HEK293 (cell line): Measurements from ENCODE around the gene SCAF11.

Source experiments
- TCF7L2 ChIP-seq: IDR thresholded peaks from 2 replicates; pipeline ENCODE4 v1.6.1; 2011; ENCODE audit warnings: low read depth, mild to moderate bottlenecking, inconsistent platforms, low read length, moderate library complexity, borderline replicate concordance
- ZNF138 ChIP-seq: fragments of 450-650 bp; formaldehyde crosslinking; IDR thresholded peaks from 2 replicates; pipeline ENCODE4 v1.5.1; 2016; ENCODE audit warnings: missing biosample characterization, missing genetic modification characterization, borderline replicate concordance
- ZNF416 ChIP-seq: fragments of 450-650 bp; formaldehyde crosslinking; IDR thresholded peaks from 2 replicates; pipeline ENCODE4 v1.5.1; 2016; ENCODE audit warnings: missing biosample characterization, missing genetic modification characterization
- TF ChIP-seq, protein P1 (sequence below): fragments of 450-650 bp; formaldehyde crosslinking; IDR thresholded peaks from 2 replicates; pipeline ENCODE4 v1.5.1; 2016; ENCODE audit warnings: missing biosample characterization, missing genetic modification characterization
- TF ChIP-seq, protein P2 (sequence below): fragments of 450-650 bp; formaldehyde crosslinking; IDR thresholded peaks from 2 replicates; pipeline ENCODE4 v1.5.1; 2017; ENCODE audit warnings: missing biosample characterization, missing genetic modification characterization

DNA sequence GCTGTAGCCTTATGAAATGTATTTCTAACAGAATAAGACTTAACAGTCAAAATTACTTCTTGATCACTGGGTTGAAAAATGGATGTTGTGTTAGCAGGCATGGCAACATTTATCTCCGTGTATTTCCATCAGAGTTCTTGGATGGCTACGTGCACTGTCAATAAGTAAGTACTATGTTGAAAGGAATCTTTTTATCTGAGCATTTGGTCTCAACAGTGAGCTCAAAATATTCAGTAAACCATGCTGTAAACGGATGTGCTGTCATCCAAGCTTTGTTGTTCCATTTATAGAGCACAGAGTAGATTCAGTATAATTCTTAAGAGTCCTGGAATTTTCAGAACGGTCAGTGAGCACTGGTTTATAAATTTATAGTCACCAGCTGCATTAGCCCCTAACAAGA, 15.5 kb downstream of the SCAF11 start:
- TF ChIP-seq, protein P1, sequence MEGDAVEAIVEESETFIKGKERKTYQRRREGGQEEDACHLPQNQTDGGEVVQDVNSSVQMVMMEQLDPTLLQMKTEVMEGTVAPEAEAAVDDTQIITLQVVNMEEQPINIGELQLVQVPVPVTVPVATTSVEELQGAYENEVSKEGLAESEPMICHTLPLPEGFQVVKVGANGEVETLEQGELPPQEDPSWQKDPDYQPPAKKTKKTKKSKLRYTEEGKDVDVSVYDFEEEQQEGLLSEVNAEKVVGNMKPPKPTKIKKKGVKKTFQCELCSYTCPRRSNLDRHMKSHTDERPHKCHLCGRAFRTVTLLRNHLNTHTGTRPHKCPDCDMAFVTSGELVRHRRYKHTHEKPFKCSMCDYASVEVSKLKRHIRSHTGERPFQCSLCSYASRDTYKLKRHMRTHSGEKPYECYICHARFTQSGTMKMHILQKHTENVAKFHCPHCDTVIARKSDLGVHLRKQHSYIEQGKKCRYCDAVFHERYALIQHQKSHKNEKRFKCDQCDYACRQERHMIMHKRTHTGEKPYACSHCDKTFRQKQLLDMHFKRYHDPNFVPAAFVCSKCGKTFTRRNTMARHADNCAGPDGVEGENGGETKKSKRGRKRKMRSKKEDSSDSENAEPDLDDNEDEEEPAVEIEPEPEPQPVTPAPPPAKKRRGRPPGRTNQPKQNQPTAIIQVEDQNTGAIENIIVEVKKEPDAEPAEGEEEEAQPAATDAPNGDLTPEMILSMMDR: no peak
- TF ChIP-seq, protein P2, sequence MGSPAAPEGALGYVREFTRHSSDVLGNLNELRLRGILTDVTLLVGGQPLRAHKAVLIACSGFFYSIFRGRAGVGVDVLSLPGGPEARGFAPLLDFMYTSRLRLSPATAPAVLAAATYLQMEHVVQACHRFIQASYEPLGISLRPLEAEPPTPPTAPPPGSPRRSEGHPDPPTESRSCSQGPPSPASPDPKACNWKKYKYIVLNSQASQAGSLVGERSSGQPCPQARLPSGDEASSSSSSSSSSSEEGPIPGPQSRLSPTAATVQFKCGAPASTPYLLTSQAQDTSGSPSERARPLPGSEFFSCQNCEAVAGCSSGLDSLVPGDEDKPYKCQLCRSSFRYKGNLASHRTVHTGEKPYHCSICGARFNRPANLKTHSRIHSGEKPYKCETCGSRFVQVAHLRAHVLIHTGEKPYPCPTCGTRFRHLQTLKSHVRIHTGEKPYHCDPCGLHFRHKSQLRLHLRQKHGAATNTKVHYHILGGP (tag by site-specific recombination): no peak
- no peak for TF ChIP-seq TCF7L2
- TF ChIP-seq ZNF138 (tag by site-specific recombination): no peak
- TF ChIP-seq ZNF416 (tag by site-specific recombination): no peak
